GM12801 (cell line): Measurements from ENCODE around the gene PTCD1.

ENCODE experiments used
- CTCF ChIP-seq: IDR thresholded peaks from one replicate; pipeline ENCODE4 v1.5.1; 2011; ENCODE audit warnings: control low read depth; ENCODE audit not compliant: insufficient read length; ENCODE audit errors: extremely low read depth

The PTCD1 gene

DNA sequence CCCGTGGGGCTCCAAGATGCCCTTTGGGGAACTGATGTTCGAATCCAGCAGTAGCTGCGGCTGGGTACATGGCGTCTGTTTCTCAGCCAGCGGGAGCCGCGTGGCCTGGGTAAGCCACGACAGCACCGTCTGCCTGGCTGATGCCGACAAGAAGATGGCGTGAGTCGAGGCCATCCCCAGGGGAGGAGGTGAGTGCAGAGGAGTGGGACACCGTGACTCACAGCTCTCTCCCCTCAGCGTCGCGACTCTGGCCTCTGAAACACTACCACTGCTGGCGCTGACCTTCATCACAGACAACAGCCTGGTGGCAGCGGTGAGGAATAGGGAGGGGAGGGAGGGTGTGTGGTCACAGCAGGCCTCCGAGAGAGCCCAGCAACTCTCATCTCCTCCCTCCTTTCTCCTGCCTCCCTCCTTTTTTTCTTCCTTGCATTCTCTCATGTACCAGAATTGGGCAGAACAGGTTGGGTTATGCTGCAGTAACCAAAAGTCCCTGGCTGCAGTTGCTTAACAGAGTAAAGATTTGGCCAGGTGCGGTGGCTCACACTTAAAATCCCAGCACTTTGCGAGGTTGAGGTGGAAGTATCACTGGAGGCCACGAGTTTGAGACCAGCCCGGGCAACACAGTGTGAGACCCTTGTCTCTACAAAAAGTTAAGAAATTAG, 47.5 kb downstream of the PTCD1 start:
- no peak for TF ChIP-seq CTCF

DNA sequence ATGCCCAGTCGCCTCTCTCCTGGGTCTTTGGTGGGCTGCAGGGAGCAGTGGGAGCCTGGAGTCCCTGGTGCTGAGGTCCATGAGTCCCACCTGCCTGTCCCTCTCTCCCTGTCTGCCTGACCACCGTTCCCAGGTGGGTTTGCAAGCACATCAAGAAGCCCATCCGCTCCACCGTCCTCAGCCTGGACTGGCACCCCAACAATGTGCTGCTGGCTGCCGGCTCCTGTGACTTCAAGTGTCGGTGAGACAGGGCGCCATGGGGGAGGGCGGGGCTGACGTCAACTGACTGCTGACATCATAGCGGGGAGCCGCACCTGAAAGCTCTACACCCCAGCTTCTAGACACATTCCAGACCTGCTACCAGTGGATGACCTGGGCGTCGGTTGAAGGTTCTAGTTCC, 48.8 kb downstream of the PTCD1 start:
- TF ChIP-seq CTCF: no peak

GRCh38 chr7:99387912-99388311, 50.7 kb downstream of the PTCD1 start:
- no peak for TF ChIP-seq CTCF

DNA sequence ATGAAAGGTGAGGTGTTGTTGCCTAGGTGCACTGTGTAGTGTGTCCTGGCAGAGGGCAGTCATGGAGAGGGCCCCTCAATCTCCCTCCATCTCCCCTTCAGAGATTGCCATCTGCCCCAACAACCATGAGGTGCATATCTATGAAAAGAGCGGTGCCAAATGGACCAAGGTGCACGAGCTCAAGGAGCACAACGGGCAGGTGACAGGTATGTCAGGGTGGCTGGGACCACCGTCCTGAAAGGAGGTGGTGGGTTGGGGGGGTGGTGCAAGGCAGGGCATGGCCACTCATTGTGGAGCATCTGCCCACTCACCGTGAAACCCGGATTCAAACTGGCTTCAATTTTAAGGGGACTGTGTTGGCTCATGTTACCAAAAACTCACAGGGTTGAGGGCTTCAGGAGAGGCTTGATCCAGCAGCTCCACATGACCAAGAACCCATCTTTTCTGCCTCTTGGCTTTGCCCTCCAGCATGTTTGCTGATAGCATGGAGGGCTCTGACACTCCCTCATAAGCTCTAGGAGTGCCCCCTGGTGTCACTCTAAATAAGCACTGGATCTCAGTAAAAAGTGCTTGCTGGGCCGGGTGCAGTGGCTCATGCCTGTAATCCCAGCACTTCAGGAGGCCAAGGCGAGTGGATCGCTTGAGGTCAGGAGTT, 51.9 kb downstream of the PTCD1 start:
- TF ChIP-seq CTCF: no peak

- TF ChIP-seq CTCF: no peak
These were observed 53.0 kb downstream of the PTCD1 start for GRCh38 chr7:99385564-99385963.

- no peak for TF ChIP-seq CTCF
These were observed 54.1 kb downstream of the PTCD1 start for GRCh38 chr7:99384523-99384922.

DNA sequence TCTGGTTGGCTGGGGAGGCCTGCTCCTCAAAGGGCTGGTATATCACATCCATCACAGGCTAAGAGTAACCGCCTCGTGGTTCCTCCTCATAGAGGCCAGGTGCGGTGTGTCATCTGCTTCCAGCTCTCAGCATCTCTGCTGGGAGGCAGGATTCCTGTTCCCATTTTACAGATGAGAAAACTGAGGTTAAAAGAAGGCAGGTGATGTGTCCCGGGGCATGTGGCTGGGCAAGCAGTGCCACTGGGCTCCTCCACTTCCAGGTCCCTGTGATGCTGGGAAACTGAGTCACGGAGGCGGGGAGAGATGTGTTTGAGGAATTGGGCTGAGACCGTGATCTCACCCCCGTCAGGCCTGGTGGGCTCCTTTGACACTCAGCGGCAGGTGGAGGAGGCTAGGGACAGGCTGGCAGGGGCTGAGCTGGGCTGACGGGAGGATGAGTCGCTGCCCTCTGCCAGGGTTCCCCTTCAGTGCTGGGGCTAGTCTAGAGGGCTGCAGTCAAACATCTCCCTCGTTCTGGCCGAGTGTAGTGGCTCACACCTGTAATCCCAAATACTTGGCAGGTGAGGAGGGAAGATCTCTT, 54.7 kb downstream of the PTCD1 start:
- no peak for TF ChIP-seq CTCF
